HepG2 (cell line): ENCODE results near the gene SUPT4H1. TPM values are rescaled to one million over a fixed set of nuclear protein-coding genes. Genes with fewer than 3 reads are reported as not detected.

ENCODE experiments used
- AKAP8 ChIP-seq: sonication (generic); formaldehyde crosslinking; IDR thresholded peaks from 2 replicates; pipeline ENCODE4 v1.5.1; 2020; ENCODE audit warnings: mild to moderate bottlenecking, missing genetic modification reagents
- ARID4A ChIP-seq: sonication (generic); formaldehyde crosslinking; IDR thresholded peaks from 2 replicates; pipeline ENCODE4 v1.5.0; 2020; ENCODE audit warnings: mild to moderate bottlenecking, missing genetic modification reagents, borderline replicate concordance
- CHCHD3 ChIP-seq: sonication (generic); formaldehyde crosslinking; IDR thresholded peaks from 2 replicates; pipeline ENCODE4 v1.8.0; 2022; ENCODE audit warnings: mild to moderate bottlenecking, missing genetic modification reagents, moderate library complexity
- MEF2D ChIP-seq: sonication (generic); formaldehyde crosslinking; IDR thresholded peaks from 2 replicates; pipeline ENCODE4 v1.5.1; 2020; ENCODE audit warnings: mild to moderate bottlenecking, missing genetic modification reagents
- MYNN ChIP-seq: sonication (generic); formaldehyde crosslinking; IDR thresholded peaks from 2 replicates; pipeline ENCODE4 v1.4.0; 2020; ENCODE audit warnings: mild to moderate bottlenecking, low read depth, missing genetic modification reagents
- NKX3-1 ChIP-seq: sonication (generic); formaldehyde crosslinking; IDR thresholded peaks from 2 replicates; pipeline ENCODE4 v1.5.0; 2020; ENCODE audit warnings: missing genetic modification reagents
- POLR2AphosphoS2 ChIP-seq: IDR thresholded peaks from 2 replicates; pipeline ENCODE4 v1.6.1; 2011; ENCODE audit warnings: low read depth, low read length, improper control_type of control experiment
- REXO4 ChIP-seq: sonication (generic); formaldehyde crosslinking; IDR thresholded peaks from 2 replicates; pipeline ENCODE4 v1.8.0; 2022; ENCODE audit warnings: missing genetic modification reagents, mild to moderate bottlenecking, borderline replicate concordance
- STAG1 ChIP-seq: sonication (generic); formaldehyde crosslinking; IDR thresholded peaks from 2 replicates; pipeline ENCODE4 v1.4.0; 2020; ENCODE audit warnings: missing genetic modification reagents
- TCF12 ChIP-seq, 2 experiments: fragments of 450-650 bp in 1 of 2; sonication (generic) in 1 of 2; formaldehyde crosslinking in 1 of 2; IDR thresholded peaks; 2 replicates each; pipeline versions ENCODE4 v1.6.1 to v1.8.0; 2017 to 2022; ENCODE audit warnings: antibody characterized with exemption in 1 of 2, mild to moderate bottlenecking in 1 of 2, missing genetic modification reagents in 1 of 2, moderate library complexity in 1 of 2
- ZBTB25 ChIP-seq: IDR thresholded peaks from 2 replicates; pipeline ENCODE4 v1.6.1; 2018; ENCODE audit warnings: missing genetic modification reagents
- ZFP90 ChIP-seq: sonication (generic); formaldehyde crosslinking; IDR thresholded peaks from 2 replicates; pipeline ENCODE4 v1.8.0; 2022; ENCODE audit warnings: missing genetic modification reagents, mild to moderate bottlenecking, inconsistent platforms, borderline replicate concordance
- ZNF276 ChIP-seq: sonication (generic); formaldehyde crosslinking; IDR thresholded peaks from 2 replicates; pipeline ENCODE4 v1.4.0; 2020; ENCODE audit warnings: mild to moderate bottlenecking, low read depth, missing genetic modification reagents
- ZNF672 ChIP-seq: sonication (generic); formaldehyde crosslinking; IDR thresholded peaks from 2 replicates; pipeline ENCODE4 v1.8.1; 2022; ENCODE audit warnings: missing genetic modification reagents
- ZNF674 ChIP-seq: sonication (generic); formaldehyde crosslinking; IDR thresholded peaks from 2 replicates; pipeline ENCODE4 v1.5.0; 2020; ENCODE audit warnings: low read depth, mild to moderate bottlenecking, missing genetic modification reagents
- ZNF768 ChIP-seq: sonication (generic); formaldehyde crosslinking; IDR thresholded peaks from 2 replicates; pipeline ENCODE4 v1.4.0; 2020; ENCODE audit warnings: missing genetic modification reagents
- ZNF841 ChIP-seq: sonication (generic); formaldehyde crosslinking; IDR thresholded peaks from 2 replicates; pipeline ENCODE4 v1.8.1; 2023; ENCODE audit warnings: missing genetic modification reagents, borderline replicate concordance
- polyA plus RNA-seq, 8 experiments: library from polyadenylated mRNA; depleted of rRNA in 3 of 8; stranded (reverse) in 7 of 8; unstranded in 1 of 8; fragments of >200 nt; fragmentation: Illumina TruSeq in 4 of 8; extraction: Trizol in 4 of 8; gene quantifications; 2 replicates each; pipeline versions ENCODE4 v1.2.1 to v1.2.3, GENCODE V29; 2011 to 2016; ENCODE audit warnings: low read depth in 4 of 8, missing spikeins in 1 of 8, mixed read lengths in 1 of 8; ENCODE audit not compliant: insufficient read depth in 1 of 8
- total RNA-seq, 5 experiments: library from RNA; depleted of rRNA; stranded (reverse); fragments of >200 nt; fragmentation: Illumina TruSeq; extraction: Trizol; gene quantifications; 2 replicates each; pipeline ENCODE4 v1.2.3, GENCODE V29; 2016; ENCODE audit warnings: low read depth in 1 of 5
- TF ChIP-seq, protein P1 (sequence below): sonication (generic); formaldehyde crosslinking; IDR thresholded peaks from 2 replicates; pipeline ENCODE4 v1.4.0; 2020; ENCODE audit warnings: missing genetic modification reagents

Gene SUPT4H1
- total and polyA plus RNA-seq, 2 of the 13 experiments (the other 11 are each of a cell fraction or from before 2014, with no cell fraction given): 155 to 244 TPM

- no peak for TF ChIP-seq ZNF672
- peak; percentile 83; the same call in 1 of the 2 replicates for TF ChIP-seq ARID4A (CRISPR knock-in tag)
- no peak for TF ChIP-seq POLR2AphosphoS2
- TF ChIP-seq ZNF276: no peak
- TF ChIP-seq AKAP8 (CRISPR knock-in tag): no peak
- no peak for TF ChIP-seq REXO4 (CRISPR knock-in tag)
- peak; percentile 95 for TF ChIP-seq MEF2D (CRISPR knock-in tag)
- TF ChIP-seq ZNF841 (CRISPR knock-in tag): no peak
- no peak; the same call in 1 of the 2 replicates for TF ChIP-seq ZFP90 (CRISPR knock-in tag)
- no peak for TF ChIP-seq MYNN (CRISPR knock-in tag)
- TF ChIP-seq NKX3-1 (CRISPR knock-in tag): 0 out of 2 replicates have a peak, but pooled peaks have one; percentile 21
- TF ChIP-seq CHCHD3 (CRISPR knock-in tag): no peak
- peak; percentile 45 for TF ChIP-seq STAG1
- TF ChIP-seq ZNF768: no peak
- TF ChIP-seq, protein P1, sequence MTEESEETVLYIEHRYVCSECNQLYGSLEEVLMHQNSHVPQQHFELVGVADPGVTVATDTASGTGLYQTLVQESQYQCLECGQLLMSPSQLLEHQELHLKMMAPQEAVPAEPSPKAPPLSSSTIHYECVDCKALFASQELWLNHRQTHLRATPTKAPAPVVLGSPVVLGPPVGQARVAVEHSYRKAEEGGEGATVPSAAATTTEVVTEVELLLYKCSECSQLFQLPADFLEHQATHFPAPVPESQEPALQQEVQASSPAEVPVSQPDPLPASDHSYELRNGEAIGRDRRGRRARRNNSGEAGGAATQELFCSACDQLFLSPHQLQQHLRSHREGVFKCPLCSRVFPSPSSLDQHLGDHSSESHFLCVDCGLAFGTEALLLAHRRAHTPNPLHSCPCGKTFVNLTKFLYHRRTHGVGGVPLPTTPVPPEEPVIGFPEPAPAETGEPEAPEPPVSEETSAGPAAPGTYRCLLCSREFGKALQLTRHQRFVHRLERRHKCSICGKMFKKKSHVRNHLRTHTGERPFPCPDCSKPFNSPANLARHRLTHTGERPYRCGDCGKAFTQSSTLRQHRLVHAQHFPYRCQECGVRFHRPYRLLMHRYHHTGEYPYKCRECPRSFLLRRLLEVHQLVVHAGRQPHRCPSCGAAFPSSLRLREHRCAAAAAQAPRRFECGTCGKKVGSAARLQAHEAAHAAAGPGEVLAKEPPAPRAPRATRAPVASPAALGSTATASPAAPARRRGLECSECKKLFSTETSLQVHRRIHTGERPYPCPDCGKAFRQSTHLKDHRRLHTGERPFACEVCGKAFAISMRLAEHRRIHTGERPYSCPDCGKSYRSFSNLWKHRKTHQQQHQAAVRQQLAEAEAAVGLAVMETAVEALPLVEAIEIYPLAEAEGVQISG (CRISPR knock-in tag): peak; percentile 88
- TF ChIP-seq ZNF674: no peak
- TF ChIP-seq ZBTB25 (CRISPR knock-in tag): peak; percentile 84; the same call in 1 of the 2 replicates
- TF ChIP-seq TCF12 (IDR thresholded peaks at IDR 0.05): no peak
- peak; percentile 71; the same call in 1 of the 2 replicates for TF ChIP-seq TCF12 (CRISPR knock-in tag; IDR thresholded peaks at IDR 0.05)
Measured at GRCh38 chr17:58381124-58382035, 29.4 kb upstream of the SUPT4H1 start (continued).
